Small intestine (tissue), 16 donors: ENCODE data around the gene CCL20. TPM values are rescaled to one million over a fixed set of nuclear protein-coding genes. Genes with fewer than 3 reads are reported as not detected.

Source experiments
- DNase-seq, 2 donors: peaks; one replicate each; pipeline versions ENCODE4 v3.0.0 to v3.0.0-alpha.2; 2013
- FAIRE-seq: peaks from 2 replicates; lab custom pipeline; 2012; peaks lifted over from hg19 to GRCh38; lab: Jason Lieb, UNC
- H3K27ac ChIP-seq, 3 donors: one replicate each; pipeline ENCODE4 v1.5.1; 2013; ENCODE audit warnings: low read length in 2 of 3, mild to moderate bottlenecking in 2 of 3, control low read depth in 1 of 3, inconsistent platforms in 1 of 3, low read depth in 1 of 3, moderate library complexity in 1 of 3
- H3K27me3 ChIP-seq, 3 donors: one replicate each; pipeline ENCODE4 v1.6.1; 2013; ENCODE audit warnings: low read length in 3 of 3, inconsistent platforms in 1 of 3; ENCODE audit not compliant: control insufficient read depth in 3 of 3, insufficient read depth in 3 of 3
- H3K36me3 ChIP-seq, 3 donors: one replicate each; pipeline ENCODE4 v1.6.1; 2013; ENCODE audit warnings: low read length in 3 of 3, inconsistent platforms in 1 of 3, low read depth in 1 of 3, mild to moderate bottlenecking in 1 of 3, moderate library complexity in 1 of 3; ENCODE audit not compliant: control insufficient read depth in 3 of 3, insufficient read depth in 2 of 3
- H3K4me1 ChIP-seq, 3 donors: one replicate each; pipeline ENCODE4 v1.6.1; 2013; ENCODE audit warnings: low read length in 2 of 3, inconsistent platforms in 1 of 3, low read depth in 1 of 3, mild to moderate bottlenecking in 1 of 3, moderate library complexity in 1 of 3; ENCODE audit not compliant: control insufficient read depth in 3 of 3, insufficient read depth in 2 of 3
- H3K4me3 ChIP-seq, 3 donors: one replicate each; pipeline ENCODE4 v1.5.1; 2013; ENCODE audit warnings: low read length in 3 of 3, control low read depth in 1 of 3, inconsistent platforms in 1 of 3, low read depth in 1 of 3, mild to moderate bottlenecking in 1 of 3, moderate library complexity in 1 of 3
- H3K9me3 ChIP-seq, 2 donors: one replicate each; pipeline ENCODE4 v1.6.1; 2013; ENCODE audit warnings: low read depth in 1 of 2, low read length in 1 of 2; ENCODE audit not compliant: control insufficient read depth in 2 of 2, insufficient read depth in 1 of 2
- WGBS, 3 donors: extraction: QIAGEN DNeasy Blood & Tissue Kit; methylation state at CpG; one replicate each; pipeline ENCODE4 v1.1.7; 2013; 5-methylcytosine and 5-hydroxymethylcytosine counted together
- long read RNA-seq, 10 donors: transcript quantifications; one replicate each; lab custom pipeline, GENCODE V29; 2026
- polyA plus RNA-seq, 4 donors: library from polyadenylated mRNA; stranded (reverse) in 3 of 4; unstranded in 1 of 4; fragments of 200-250 nt in 3 of 4; fragments of 120-200 nt in 1 of 4; gene quantifications; one replicate each; pipeline versions ENCODE4 v1.2.1 to v1.2.3, GENCODE V29; 2013
- donor health status: healthy with polysubstance abuse.
- donor health status: control.
- donor health status: control.
- donor health status: Bipolar disorder and iron deficiency.
- donor health status: healthy.

Gene CCL20, protein sequence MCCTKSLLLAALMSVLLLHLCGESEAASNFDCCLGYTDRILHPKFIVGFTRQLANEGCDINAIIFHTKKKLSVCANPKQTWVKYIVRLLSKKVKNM
- polyA plus RNA-seq = 10 to 100 TPM in 2 of 4 donors, 1 to 10 TPM in 2; 9.6 to 15.9 (median 11.3) TPM
- long read RNA-seq, donor 1 = 0 reads
- long read RNA-seq, donor 2, transcript CCL20-201 (4 exons, 800 nt) = minor isoform, 18 of 38 reads
- long read RNA-seq, donor 2, transcript CCL20-202 (4 exons, 839 nt) = major isoform, 19 of 38 reads
- long read RNA-seq, donor 2, partial matches to known transcripts = 0 of 38 reads
- long read RNA-seq, donor 2, other reads (novel, unspliced or antisense) = 0 of 38 reads
- long read RNA-seq, donor 3, partial matches to known transcripts = 0 of 3 reads
- long read RNA-seq, donor 3, other reads (novel, unspliced or antisense) = 0 of 3 reads
- long read RNA-seq, donor 4 = 0 reads
- long read RNA-seq, donor 5 = 0 reads
- long read RNA-seq, donor 6, partial matches to known transcripts = 11 of 17 reads
- long read RNA-seq, donor 6, other reads (novel, unspliced or antisense) = 0 of 17 reads
- long read RNA-seq, donor 7 = 0 reads
- long read RNA-seq, donor 8 = 0 reads
- long read RNA-seq, donor 9 = 0 reads
- long read RNA-seq, donor 10 = 0 reads

DNA sequence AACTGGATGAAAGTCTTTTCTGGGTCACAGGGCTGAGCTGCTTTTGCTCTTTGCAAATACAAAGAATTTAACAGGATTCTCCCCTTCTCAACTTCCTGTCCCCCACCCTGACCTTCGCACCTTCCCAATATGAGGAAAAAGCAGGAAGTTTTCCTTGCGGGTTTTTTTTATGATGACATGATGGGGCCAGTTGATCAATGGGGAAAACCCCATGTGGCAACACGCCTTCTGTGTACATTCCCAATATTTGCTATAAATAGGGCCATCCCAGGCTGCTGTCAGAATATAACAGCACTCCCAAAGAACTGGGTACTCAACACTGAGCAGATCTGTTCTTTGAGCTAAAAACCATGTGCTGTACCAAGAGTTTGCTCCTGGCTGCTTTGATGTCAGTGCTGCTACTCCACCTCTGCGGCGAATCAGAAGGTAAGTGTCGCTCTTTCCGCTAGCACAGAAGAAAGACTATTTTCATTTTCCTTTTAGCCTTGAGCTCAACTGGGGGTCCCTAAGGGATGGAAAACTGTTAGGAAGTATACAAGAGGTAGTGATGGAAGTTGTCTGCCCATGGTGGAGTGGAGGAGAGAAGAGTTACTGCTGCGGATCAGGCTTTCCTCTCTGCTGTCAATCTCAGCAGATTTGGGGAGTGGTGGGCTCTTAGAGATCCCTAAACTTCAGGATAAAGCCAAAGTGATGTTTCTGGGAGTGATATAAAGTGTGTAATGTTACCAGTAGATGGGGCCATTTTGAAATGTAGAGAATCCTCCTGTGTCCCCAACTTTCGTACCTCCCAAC, at the start of gene CCL20:
Gene CCL20, plus strand, starts transcription at position 281 of the 792 bp plus-strand sequence. Its CDS starts 70 bp downstream, at position 351.
- Histone ChIP-seq H3K4me1 (peaks cover 1 to 22% (median 12%) of the 10 kb centered on the region in 3 donors), H3K9me3 (no peaks in the 10 kb centered on the region), H3K4me3 (peak within 1 kb of the TSS in 1 of 3 donors; percentile 44), H3K27me3 (no peaks in the 10 kb centered on the region), H3K36me3 (no peaks in the 10 kb centered on the region), H3K27ac (peak within 1 kb of the TSS in 2 of 3 donors; percentile 34 to 79)
- FAIRE-seq = no peak
- WGBS, 3 donors = 55 to 70% (median 61%) methylated on average over 9 of the region's 9 CpGs
- DNase-seq = peak; percentile 35 to 67

DNA sequence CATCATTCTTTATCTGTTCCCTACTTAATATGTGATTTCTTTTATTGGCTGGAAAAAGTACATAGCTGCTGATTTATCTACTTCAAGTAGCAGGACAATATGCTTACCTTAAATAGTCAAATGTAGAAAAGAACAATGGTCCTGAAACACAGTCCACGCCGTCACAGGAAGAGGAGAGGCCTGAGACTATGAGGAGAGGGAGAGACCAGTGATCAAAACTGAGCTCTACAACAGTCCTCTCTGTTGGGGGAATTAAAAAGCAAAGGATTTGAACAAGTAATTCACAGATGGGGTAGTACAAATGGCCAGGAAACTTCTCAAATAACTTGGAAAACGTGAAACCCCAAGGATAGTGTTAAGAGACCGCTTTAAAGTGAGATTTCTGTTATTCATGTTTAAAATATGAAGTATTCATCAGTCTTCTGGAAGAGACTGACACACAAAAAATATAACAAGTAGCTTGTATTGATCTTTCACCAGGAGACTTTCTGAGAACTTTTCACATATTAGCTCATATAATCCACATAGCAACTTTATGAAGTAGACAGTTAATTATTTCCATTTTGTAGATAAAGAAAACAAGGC, 47.8 kb upstream of the CCL20 start:
- DNase-seq = no peak
- Histone ChIP-seq H3K27me3 (no peaks in the 10 kb centered on the region), H3K36me3 (no peaks in the 10 kb centered on the region), H3K4me1 (peaks cover 0 to 18% (median 8%) of the 10 kb centered on the region in 3 donors), H3K4me3 (no peak overlapping the region), H3K9me3 (no peaks in the 10 kb centered on the region), H3K27ac (peak overlapping the region in 2 of 3 donors; percentile 24 to 36)
- WGBS, 3 donors = 20 to 48% (median 34%) methylated on average over 4 of the region's 4 CpGs
- FAIRE-seq = no peak

DNA sequence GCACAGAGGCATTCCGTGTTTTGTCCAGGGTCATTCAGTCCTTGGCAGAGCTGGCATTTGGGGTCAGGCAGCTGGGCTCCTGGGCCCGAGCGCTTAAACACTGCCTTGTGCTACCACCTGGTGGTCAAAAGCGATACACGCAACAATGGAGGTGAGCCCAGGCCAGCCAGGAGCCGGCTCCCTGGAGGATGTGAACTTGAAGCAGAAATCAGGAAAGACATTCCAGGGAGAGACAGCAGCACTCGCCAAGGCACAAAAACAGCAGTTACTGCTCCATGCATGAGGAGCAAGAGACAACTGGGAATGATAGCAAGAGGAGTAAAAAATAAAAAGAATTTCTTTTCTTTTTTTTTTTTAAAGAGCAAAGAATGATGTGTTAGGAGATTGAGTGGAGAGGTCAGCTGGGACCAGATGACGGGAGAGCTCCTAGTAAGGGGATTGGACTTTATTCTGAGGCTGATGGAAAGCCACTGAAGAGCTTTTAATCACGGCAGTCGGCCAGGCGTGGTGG, 47.2 kb upstream of the CCL20 start:
- H3K4me1 ChIP-seq = peaks cover 0 to 13% (median 5%) of the 10 kb centered on the region in 3 donors
- H3K27ac ChIP-seq = peak overlapping the region in 1 of 3 donors; percentile 36
- no peak overlapping the region for H3K4me3 ChIP-seq
- WGBS, 3 donors = 11 to 20% (median 14%) methylated on average over 11 of the region's 11 CpGs
- H3K9me3 ChIP-seq = no peaks in the 10 kb centered on the region
- FAIRE-seq = no peak
- peak; percentile 85 to 88 for DNase-seq
- H3K27me3 ChIP-seq = no peaks in the 10 kb centered on the region
- no peaks in the 10 kb centered on the region for H3K36me3 ChIP-seq

DNA sequence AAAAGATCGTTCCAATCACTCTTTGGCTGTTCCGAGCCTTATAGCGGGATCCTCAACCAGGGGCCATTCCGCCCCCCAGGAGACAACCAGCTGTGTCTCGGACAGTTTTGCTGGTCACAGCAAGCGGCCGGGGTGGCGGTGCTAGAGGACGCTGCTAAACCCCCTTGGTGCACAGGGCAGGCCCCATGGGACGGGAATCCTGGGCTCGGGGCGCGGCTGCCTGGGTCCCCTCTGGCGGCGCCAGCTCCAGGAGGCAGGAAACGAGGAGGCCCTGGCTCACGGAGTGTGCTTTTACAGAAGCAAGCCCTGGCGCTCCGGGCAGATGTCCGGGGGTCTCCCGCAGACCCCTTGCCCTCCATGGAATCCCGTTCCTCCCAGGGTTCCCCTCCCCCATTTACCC, 45.8 kb upstream of the CCL20 start:
- FAIRE-seq (no peak), DNase-seq (no peak)
- no peak overlapping the region for H3K4me3 ChIP-seq
- peaks cover 0 to 5% (median 3%) of the 10 kb centered on the region in 3 donors for H3K4me1 ChIP-seq
- 93 to 97% (median 97%) methylated on average over 20 to 22 of the region's 22 CpGs for WGBS, 3 donors
- no peak overlapping the region for H3K27ac ChIP-seq
- no peaks in the 10 kb centered on the region for H3K36me3 ChIP-seq
- no peaks in the 10 kb centered on the region for H3K9me3 ChIP-seq
- H3K27me3 ChIP-seq = no peaks in the 10 kb centered on the region

DNA sequence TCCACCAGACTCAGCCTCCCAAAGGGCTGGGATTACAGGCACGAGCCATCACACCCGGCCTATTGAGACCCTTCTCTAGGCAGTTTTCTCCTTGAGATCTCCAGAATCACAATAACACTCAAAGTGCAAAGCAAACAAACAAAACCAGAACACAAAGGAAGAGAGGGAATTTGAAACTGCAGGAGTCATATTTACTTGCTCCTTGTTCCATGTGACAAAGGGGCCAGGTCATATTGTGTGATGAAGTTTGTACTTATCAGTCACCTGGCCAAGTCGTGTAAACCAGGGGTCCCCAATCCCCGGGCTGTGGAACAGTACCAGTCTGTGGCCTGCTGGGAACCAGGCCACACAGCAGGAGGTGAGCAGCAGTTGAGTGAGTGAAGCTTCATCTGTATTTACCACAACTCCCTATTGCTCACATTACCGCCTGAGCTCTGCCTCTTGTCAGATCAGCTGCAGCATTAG, 41.4 kb upstream of the CCL20 start:
- no peaks in the 10 kb centered on the region for H3K36me3 ChIP-seq
- FAIRE-seq = no peak
- peaks cover 0 to 8% (median 0%) of the 10 kb centered on the region in 3 donors for H3K4me1 ChIP-seq
- H3K4me3 ChIP-seq = no peak overlapping the region
- no peaks in the 10 kb centered on the region for H3K9me3 ChIP-seq
- H3K27ac ChIP-seq = peak overlapping the region in 1 of 3 donors; percentile 1
- 70 to 79% (median 74%) methylated on average over 5 of the region's 5 CpGs for WGBS, 3 donors
- DNase-seq = no peak
- H3K27me3 ChIP-seq = no peaks in the 10 kb centered on the region

DNA sequence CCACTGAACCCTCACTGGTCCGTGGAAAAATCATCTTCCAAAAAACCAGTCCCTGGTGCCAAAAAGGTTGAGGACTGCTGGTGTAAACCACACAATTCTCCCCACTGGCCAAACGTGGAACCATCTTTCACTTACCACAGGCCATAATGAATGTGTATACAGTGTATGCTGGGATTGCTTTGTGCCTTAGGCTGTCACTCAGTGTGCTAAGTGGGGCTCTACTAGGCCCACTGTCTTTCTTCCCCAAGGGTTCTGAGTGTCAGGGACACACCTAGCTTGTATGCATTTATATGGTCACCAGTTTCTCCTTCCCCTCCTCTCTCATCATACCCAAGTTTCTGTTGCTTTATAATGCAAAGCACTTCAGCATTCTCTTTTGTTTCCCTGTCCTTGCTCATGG, 40.7 kb upstream of the CCL20 start:
- Histone ChIP-seq H3K27me3 (no peaks in the 10 kb centered on the region), H3K36me3 (no peaks in the 10 kb centered on the region), H3K9me3 (no peaks in the 10 kb centered on the region), H3K4me1 (peaks cover 0 to 8% (median 0%) of the 10 kb centered on the region in 3 donors), H3K27ac (no peak overlapping the region), H3K4me3 (no peak overlapping the region)
- DNase-seq = no peak
- 62 to 70% (median 65%) methylated on average over 2 of the region's 2 CpGs for WGBS, 3 donors
- no peak for FAIRE-seq

DNA sequence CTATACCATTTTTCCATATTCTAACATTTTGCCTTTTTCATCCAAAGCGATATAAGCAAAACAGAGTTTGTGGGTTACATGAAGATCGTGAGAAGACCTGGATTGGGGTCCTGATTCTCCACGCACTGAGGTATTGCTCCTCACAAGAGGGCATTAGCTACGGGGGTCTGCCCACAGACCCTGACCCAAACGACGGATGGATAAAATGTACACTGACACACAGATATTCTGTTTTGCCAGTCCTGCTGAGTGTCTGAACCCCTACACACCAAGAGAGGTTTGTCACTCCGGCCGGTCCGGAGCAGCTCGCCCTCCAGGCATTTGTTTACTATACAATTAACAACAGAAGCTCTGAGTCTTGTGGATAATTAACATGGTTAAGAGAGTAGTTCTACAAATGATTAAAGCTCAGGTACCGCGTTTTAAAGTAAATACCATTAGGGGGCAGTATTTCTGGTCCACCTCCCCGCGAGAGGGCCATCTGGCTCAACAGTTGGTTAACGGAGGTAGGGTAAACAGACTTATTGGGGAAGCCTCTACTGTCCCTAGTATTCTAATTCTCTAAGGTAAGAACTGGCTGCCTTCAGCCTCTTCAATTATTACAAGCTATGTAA, 39.5 kb upstream of the CCL20 start:
- H3K9me3 ChIP-seq = no peaks in the 10 kb centered on the region
- H3K4me1 ChIP-seq = peaks cover 0 to 8% (median 0%) of the 10 kb centered on the region in 3 donors
- H3K27me3 ChIP-seq = no peaks in the 10 kb centered on the region
- 52 to 74% (median 63%) methylated on average over 15 of the region's 15 CpGs for WGBS, 3 donors
- FAIRE-seq (no peak), DNase-seq (peak; percentile 29 to 41)
- H3K27ac ChIP-seq = no peak overlapping the region
- no peaks in the 10 kb centered on the region for H3K36me3 ChIP-seq
- H3K4me3 ChIP-seq = no peak overlapping the region
